ENCODE measurements around the gene PTPRD.

The PTPRD gene

DNA sequence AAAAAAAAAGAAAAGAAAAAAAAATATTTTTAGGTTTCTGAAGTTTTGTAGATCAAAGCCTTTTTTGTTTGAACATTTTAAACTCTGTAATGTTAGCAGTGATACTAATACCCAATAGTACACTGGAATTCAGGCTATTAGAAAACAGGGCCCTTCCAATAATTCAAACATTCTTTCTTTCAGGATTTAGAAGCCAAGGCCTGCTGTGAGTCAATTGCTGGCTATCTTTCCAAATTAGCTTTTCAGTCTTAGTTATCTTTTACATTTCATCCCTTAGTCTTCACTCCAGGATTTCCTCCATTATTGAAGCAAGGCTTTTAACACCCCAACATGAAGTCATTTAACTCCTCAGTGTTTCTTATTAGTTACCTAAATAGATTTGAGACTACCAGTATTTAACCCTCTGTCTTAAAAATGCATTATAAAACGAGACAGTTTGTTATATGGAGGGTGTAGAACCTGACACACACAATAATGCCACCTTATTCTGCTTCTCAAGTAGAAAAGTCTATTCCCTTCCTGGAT lies 1861.3 kb downstream of the PTPRD start:
- Histone ChIP-seq H3K4me3 (ENCODE audit: low read depth, low read length) (no peak overlapping the region), H3K27me3 (ENCODE audit: control insufficient read depth, insufficient read depth, low read length) (no peaks in the 10 kb centered on the region), H3K9ac (ENCODE audit: low read depth, low read length) (no peak overlapping the region), H3K9me3 (ENCODE audit: control insufficient read depth, insufficient read depth, low read length) (no peaks in the 10 kb centered on the region), H3K36me3 (ENCODE audit: control insufficient read depth, insufficient read depth, low read length) (no peaks in the 10 kb centered on the region), H3K4me1 (ENCODE audit: control insufficient read depth, insufficient read depth, low read length) (peaks cover 26% of the 10 kb centered on the region)

DNA sequence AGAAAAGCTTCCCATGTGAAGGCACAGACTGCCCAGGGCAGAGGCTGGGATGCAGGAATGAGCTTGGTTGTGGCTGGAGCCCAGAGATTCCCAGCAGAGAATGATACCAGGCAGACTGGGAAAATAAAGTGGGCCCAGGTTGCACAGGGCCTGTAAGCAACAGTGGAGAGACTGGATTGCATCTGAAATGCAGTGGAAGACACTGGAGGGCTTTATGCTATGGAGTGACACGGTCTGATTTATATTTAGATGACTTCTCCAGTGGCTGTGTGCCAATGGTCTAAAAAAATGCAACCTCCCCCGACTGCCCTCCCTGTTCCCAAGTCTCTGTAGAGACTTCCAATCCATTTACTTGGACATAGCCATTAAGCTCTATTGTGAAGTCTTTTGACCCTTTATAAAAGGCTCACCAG lies 1862.2 kb downstream of the PTPRD start:
- H3K4me3 ChIP-seq (ENCODE audit: low read depth, low read length) = no peak overlapping the region
- H3K36me3 ChIP-seq (ENCODE audit: control insufficient read depth, insufficient read depth, low read length) = no peaks in the 10 kb centered on the region
- no peak overlapping the region for H3K9ac ChIP-seq (ENCODE audit: low read depth, low read length)
- peaks cover 21% of the 10 kb centered on the region for H3K4me1 ChIP-seq (ENCODE audit: control insufficient read depth, insufficient read depth, low read length)
- no peaks in the 10 kb centered on the region for H3K27me3 ChIP-seq (ENCODE audit: control insufficient read depth, insufficient read depth, low read length)
- no peaks in the 10 kb centered on the region for H3K9me3 ChIP-seq (ENCODE audit: control insufficient read depth, insufficient read depth, low read length)

DNA sequence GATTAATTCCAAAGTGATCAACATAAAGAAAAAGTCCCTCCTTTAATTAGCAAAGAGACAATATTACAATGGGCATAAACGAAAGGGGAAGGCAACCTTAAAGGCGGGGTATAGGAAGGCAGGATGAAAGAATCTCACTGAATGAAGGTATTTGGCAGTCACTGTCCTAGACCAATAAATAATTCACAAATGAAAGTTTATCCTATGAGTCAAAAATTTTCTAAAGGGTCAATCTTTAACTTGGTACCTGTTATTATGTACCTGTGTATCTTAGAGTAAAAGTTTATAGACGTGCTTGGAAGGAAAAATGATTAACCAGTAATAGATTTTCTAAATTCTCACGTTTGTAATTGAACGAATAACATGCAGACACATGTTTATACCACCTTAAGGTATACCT lies 1867.5 kb downstream of the PTPRD start:
- H3K9ac ChIP-seq (ENCODE audit: low read depth, low read length) = no peak overlapping the region
- H3K27me3 ChIP-seq (ENCODE audit: control insufficient read depth, insufficient read depth, low read length) = no peaks in the 10 kb centered on the region
- no peak overlapping the region for H3K4me3 ChIP-seq (ENCODE audit: low read depth, low read length)
- H3K4me1 ChIP-seq (ENCODE audit: control insufficient read depth, insufficient read depth, low read length) = no peaks in the 10 kb centered on the region
- no peaks in the 10 kb centered on the region for H3K9me3 ChIP-seq (ENCODE audit: control insufficient read depth, insufficient read depth, low read length)
- H3K36me3 ChIP-seq (ENCODE audit: control insufficient read depth, insufficient read depth, low read length) = no peaks in the 10 kb centered on the region

DNA sequence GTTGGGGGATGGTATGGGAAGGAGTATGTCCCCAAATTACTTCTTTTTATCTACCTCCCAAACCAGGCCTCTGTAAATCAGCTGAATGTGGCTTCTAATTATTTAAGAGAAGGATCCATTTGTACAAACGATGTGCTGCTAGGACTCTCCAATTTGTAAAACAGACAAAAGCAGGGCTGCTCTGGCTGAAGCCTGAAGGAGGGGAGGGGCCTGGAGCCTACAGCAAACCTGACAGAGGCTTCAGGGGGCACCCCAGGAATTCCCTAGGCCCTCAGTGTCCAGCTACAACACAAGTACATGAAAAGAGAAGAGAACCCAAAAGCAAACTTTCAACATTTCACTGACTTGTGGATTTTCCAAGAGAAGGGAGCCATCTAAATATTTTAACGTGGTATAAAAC lies 1873.9 kb downstream of the PTPRD start:
- Histone ChIP-seq H3K9ac (ENCODE audit: low read depth, low read length) (no peak overlapping the region), H3K36me3 (ENCODE audit: control insufficient read depth, insufficient read depth, low read length) (no peaks in the 10 kb centered on the region), H3K27me3 (ENCODE audit: control insufficient read depth, insufficient read depth, low read length) (no peaks in the 10 kb centered on the region)

DNA sequence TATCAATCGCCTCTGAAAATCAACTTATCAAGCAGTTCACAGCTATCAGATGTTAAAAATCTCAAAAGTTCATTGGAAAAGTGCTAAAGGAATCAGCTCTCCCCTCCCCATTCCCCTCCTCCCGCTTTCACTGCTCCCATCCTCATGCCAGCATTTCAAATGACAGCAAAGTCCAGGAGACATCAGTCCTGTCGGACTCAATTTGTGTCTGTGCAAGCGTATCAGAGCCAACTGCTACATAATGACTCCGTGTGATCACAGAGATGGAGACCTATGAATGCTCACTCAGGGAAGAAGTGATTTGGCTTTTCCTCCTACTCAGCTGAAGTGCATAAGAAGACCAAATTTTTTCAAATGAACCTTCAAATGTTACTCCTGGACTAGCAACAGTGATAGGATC lies 1876.0 kb downstream of the PTPRD start:
- H3K9me3 ChIP-seq (ENCODE audit: control insufficient read depth, insufficient read depth, low read length) = no peaks in the 10 kb centered on the region
- H3K4me1 ChIP-seq (ENCODE audit: control insufficient read depth, insufficient read depth, low read length) = peaks cover 10% of the 10 kb centered on the region
- H3K4me3 ChIP-seq (ENCODE audit: low read depth, low read length) = no peak overlapping the region
- H3K36me3 ChIP-seq (ENCODE audit: control insufficient read depth, insufficient read depth, low read length) = no peaks in the 10 kb centered on the region
- H3K9ac ChIP-seq (ENCODE audit: low read depth, low read length) = no peak overlapping the region
- no peaks in the 10 kb centered on the region for H3K27me3 ChIP-seq (ENCODE audit: control insufficient read depth, insufficient read depth, low read length)

More for the DNA sequence above, 1873.9 kb downstream of the PTPRD start:
- no peak overlapping the region for H3K4me3 ChIP-seq (ENCODE audit: low read depth, low read length)
- H3K4me1 ChIP-seq (ENCODE audit: control insufficient read depth, insufficient read depth, low read length) = peaks cover 3% of the 10 kb centered on the region
- no peaks in the 10 kb centered on the region for H3K9me3 ChIP-seq (ENCODE audit: control insufficient read depth, insufficient read depth, low read length)

DNA sequence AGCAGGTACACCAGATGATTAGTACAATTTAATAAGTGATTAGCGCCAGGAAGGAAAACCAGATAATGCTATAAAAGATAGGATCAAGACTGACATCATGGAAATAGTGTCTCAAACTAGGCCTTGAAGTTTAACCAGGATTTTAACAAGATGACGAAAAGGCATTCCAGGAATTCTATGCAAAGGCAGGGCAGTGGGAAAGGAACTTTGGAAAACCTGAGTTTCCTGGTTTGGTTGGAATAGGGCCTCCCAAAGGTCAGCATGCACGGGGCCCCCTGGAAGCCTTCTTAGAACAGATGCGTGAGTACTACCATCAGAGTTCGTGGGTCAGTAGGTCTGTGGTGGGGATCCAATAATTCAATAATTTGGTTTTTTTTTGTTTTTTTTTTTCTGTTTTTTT lies 1878.0 kb downstream of the PTPRD start:
- no peak overlapping the region for H3K4me3 ChIP-seq (ENCODE audit: low read depth, low read length)
- no peak overlapping the region for H3K9ac ChIP-seq (ENCODE audit: low read depth, low read length)
- no peaks in the 10 kb centered on the region for H3K9me3 ChIP-seq (ENCODE audit: control insufficient read depth, insufficient read depth, low read length)
- no peaks in the 10 kb centered on the region for H3K27me3 ChIP-seq (ENCODE audit: control insufficient read depth, insufficient read depth, low read length)
- peaks cover 10% of the 10 kb centered on the region for H3K4me1 ChIP-seq (ENCODE audit: control insufficient read depth, insufficient read depth, low read length)
- no peaks in the 10 kb centered on the region for H3K36me3 ChIP-seq (ENCODE audit: control insufficient read depth, insufficient read depth, low read length)

DNA sequence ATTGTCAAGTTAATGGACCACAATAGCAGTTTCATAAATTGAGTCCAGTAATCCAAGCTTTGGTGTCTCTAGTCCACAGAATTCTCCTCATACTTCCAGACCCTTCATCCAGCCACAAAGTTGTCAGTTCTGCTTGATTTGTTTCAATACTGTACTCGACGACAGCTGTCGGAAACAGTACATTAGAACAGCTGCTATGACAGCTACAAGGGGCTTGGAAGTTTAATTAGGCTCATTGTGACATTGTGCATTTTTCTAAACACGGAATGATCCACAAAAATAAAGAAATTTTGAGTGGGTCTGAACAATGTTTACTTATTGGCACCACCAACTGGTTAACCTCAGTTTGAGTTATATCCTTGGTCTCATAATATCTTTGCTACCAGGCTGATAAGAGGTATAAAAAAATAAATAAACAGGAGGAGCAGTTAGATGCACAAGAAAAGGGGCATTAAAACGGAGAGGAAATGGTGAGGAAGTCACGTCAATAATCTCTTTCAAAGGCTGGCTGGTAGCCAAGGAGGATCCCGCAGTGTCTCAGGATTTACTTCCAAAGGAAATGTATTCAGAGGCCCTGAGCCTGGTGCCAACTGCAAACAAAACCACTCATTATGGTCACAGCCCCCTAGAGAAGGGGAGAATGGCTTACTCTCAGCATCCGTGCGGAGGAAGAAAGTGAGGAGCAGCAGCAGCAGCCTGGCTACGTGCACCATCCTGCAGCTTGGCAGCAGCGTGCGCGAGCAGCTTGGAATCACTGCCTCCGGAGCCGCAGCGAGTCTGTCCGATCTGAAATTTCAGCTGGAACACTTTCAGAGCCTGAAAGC lies 1879.5 kb downstream of the PTPRD start:
- peaks cover 10% of the 10 kb centered on the region for H3K4me1 ChIP-seq (ENCODE audit: control insufficient read depth, insufficient read depth, low read length)
- H3K9me3 ChIP-seq (ENCODE audit: control insufficient read depth, insufficient read depth, low read length) = no peaks in the 10 kb centered on the region
- no peak overlapping the region for H3K4me3 ChIP-seq (ENCODE audit: low read depth, low read length)
- H3K9ac ChIP-seq (ENCODE audit: low read depth, low read length) = no peak overlapping the region
- H3K27me3 ChIP-seq (ENCODE audit: control insufficient read depth, insufficient read depth, low read length) = no peaks in the 10 kb centered on the region
- H3K36me3 ChIP-seq (ENCODE audit: control insufficient read depth, insufficient read depth, low read length) = no peaks in the 10 kb centered on the region

DNA sequence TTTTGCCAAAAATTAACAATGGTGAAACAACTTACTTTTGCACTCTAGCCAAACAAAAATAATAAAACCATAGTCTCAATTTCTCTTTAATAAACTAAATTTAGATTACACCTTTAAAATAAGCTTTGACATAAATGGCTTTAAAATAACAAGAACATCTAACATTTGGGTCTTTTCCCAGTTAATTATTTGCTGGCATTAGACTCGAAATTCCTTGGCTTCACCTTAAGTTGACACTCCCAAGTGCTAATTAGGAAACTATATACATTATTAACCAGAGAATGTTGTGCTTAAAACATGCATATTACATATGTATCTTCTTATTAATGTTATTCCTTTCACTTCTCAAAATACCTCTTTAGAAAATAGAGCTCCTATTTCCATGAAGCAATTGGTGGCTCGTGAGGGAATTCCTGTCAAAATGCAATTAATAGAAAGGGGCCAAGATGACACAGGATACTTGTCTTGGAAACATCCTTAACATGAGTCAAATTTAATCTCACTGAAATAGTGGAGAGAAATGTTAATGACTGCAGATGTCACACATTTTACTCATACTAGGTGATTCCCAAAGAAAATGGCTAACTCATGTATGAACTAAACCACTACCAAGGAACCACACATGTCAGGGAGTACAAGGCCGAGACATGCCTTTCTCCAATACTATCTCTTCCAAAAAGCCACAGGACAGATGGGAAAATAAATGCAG lies 1880.3 kb downstream of the PTPRD start:
- H3K4me1 ChIP-seq (ENCODE audit: control insufficient read depth, insufficient read depth, low read length) = peaks cover 10% of the 10 kb centered on the region
- no peak overlapping the region for H3K9ac ChIP-seq (ENCODE audit: low read depth, low read length)
- no peaks in the 10 kb centered on the region for H3K36me3 ChIP-seq (ENCODE audit: control insufficient read depth, insufficient read depth, low read length)
- no peaks in the 10 kb centered on the region for H3K27me3 ChIP-seq (ENCODE audit: control insufficient read depth, insufficient read depth, low read length)
- H3K9me3 ChIP-seq (ENCODE audit: control insufficient read depth, insufficient read depth, low read length) = no peaks in the 10 kb centered on the region
- H3K4me3 ChIP-seq (ENCODE audit: low read depth, low read length) = no peak overlapping the region

DNA sequence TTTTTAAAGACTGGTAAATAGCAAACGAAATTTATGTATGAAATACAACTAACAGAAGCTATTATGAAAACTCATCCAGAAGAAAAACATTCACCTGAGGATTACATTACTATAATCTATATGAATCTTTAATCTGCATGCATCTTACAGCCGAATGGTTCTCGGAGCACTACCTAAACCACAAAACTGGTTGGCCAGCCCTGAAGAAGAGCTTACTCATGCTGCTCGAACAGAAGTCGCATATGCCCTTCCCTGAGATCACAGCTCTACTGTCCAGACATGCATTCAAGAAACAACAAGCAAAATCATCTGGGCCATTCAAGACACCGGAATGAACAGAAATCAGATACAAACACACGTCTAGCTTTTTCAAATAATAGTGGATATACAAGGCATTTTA lies 1882.2 kb downstream of the PTPRD start:
- no peak overlapping the region for H3K9ac ChIP-seq (ENCODE audit: low read depth, low read length)
- no peaks in the 10 kb centered on the region for H3K9me3 ChIP-seq (ENCODE audit: control insufficient read depth, insufficient read depth, low read length)
- H3K4me3 ChIP-seq (ENCODE audit: low read depth, low read length) = no peak overlapping the region
- H3K4me1 ChIP-seq (ENCODE audit: control insufficient read depth, insufficient read depth, low read length) = peaks cover 10% of the 10 kb centered on the region
- no peaks in the 10 kb centered on the region for H3K27me3 ChIP-seq (ENCODE audit: control insufficient read depth, insufficient read depth, low read length)
- H3K36me3 ChIP-seq (ENCODE audit: control insufficient read depth, insufficient read depth, low read length) = no peaks in the 10 kb centered on the region

DNA sequence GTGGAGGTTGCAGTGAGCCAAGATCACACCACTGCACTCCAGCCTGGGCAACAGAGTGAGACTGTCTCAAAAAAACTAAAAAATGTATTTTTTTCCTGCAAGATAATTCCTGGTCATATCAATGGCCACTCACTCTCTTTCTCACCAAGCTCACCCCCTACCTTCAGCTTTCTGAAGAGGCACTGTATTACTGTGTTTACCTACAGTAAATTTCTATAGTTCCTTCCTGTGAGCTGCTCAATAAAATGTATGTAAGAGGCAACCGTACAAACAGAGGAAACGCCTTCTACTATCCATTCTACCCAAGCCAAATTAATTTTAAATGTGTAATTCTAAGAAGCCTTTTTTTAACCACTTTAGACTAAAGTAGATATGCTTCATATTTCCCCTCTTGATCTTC lies 1883.9 kb downstream of the PTPRD start:
- no peaks in the 10 kb centered on the region for H3K9me3 ChIP-seq (ENCODE audit: control insufficient read depth, insufficient read depth, low read length)
- H3K9ac ChIP-seq (ENCODE audit: low read depth, low read length) = no peak overlapping the region
- peaks cover 7% of the 10 kb centered on the region for H3K4me1 ChIP-seq (ENCODE audit: control insufficient read depth, insufficient read depth, low read length)
- H3K4me3 ChIP-seq (ENCODE audit: low read depth, low read length) = no peak overlapping the region
- H3K36me3 ChIP-seq (ENCODE audit: control insufficient read depth, insufficient read depth, low read length) = no peaks in the 10 kb centered on the region
- no peaks in the 10 kb centered on the region for H3K27me3 ChIP-seq (ENCODE audit: control insufficient read depth, insufficient read depth, low read length)

DNA sequence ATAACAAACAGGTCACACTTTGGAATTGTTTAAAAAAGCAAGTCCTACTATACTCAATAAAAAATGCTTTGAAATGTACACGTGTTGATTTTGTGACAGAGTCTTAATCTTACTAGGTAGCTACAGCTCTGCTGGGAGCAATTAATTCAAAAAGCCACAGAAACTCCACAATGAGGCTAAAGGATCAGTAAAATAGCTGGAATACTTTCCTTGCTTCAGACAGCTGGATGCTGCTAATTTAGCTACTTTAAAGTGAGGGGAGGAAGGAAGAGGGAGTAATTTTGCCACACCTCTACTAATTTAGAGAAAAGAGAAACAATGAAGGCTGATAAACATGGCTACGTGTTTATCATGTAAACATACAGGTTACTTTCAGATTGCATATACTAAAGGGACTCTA lies 1885.6 kb downstream of the PTPRD start:
- Histone ChIP-seq H3K4me1 (ENCODE audit: control insufficient read depth, insufficient read depth, low read length) (no peaks in the 10 kb centered on the region), H3K27me3 (ENCODE audit: control insufficient read depth, insufficient read depth, low read length) (no peaks in the 10 kb centered on the region), H3K4me3 (ENCODE audit: low read depth, low read length) (no peak overlapping the region)

DNA sequence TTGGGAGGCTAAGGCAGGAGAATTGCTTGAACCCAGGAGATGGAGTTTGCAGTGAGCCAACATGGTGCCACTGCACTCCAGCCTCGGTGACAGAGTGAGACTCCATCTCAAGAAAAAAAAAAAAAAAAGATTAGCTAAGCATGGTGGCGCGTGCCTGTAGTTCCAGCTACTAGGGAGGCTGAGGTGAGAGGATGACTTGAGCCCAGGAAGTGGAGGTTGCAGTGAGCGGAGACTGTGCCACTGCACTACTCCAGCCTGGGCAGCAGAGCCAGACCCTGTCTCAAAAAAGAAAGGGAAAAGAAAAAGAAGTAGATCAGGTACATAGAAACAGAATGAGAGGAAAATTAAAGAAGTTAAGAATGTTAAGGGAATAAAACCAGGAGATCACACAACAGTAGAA lies 1886.1 kb downstream of the PTPRD start:
- Histone ChIP-seq H3K36me3 (ENCODE audit: control insufficient read depth, insufficient read depth, low read length) (no peaks in the 10 kb centered on the region), H3K4me1 (ENCODE audit: control insufficient read depth, insufficient read depth, low read length) (no peaks in the 10 kb centered on the region), H3K9me3 (ENCODE audit: control insufficient read depth, insufficient read depth, low read length) (no peaks in the 10 kb centered on the region), H3K9ac (ENCODE audit: low read depth, low read length) (no peak overlapping the region), H3K27me3 (ENCODE audit: control insufficient read depth, insufficient read depth, low read length) (no peaks in the 10 kb centered on the region), H3K4me3 (ENCODE audit: low read depth, low read length) (no peak overlapping the region)

More for the DNA sequence above, 1885.6 kb downstream of the PTPRD start:
- H3K9me3 ChIP-seq (ENCODE audit: control insufficient read depth, insufficient read depth, low read length) = no peaks in the 10 kb centered on the region
- no peaks in the 10 kb centered on the region for H3K36me3 ChIP-seq (ENCODE audit: control insufficient read depth, insufficient read depth, low read length)
- no peak overlapping the region for H3K9ac ChIP-seq (ENCODE audit: low read depth, low read length)
